Transverse colon (tissue), 3 donors: ENCODE data around the gene GLRA3.

Experiments used
- CTCF ChIP-seq, 5 experiments: fragments of 200-600 bp in 3 of 5; fragments of 450-650 bp in 2 of 5; sonication (generic) in 3 of 5; IDR thresholded peaks; 1 replicate in 2 of 5; 2 replicates in 3 of 5; pipeline ENCODE4 v1.5.1; 2016 to 2017; ENCODE audit warnings: antibody characterized with exemption in 5 of 5, inconsistent platforms in 3 of 5, mild to moderate bottlenecking in 2 of 5, moderate library complexity in 1 of 5
- POLR2A ChIP-seq: fragments of 450-650 bp; IDR thresholded peaks from one replicate; pipeline ENCODE4 v1.6.1; 2016; ENCODE audit warnings: antibody characterized with exemption, mild to moderate bottlenecking, moderate library complexity

DNA sequence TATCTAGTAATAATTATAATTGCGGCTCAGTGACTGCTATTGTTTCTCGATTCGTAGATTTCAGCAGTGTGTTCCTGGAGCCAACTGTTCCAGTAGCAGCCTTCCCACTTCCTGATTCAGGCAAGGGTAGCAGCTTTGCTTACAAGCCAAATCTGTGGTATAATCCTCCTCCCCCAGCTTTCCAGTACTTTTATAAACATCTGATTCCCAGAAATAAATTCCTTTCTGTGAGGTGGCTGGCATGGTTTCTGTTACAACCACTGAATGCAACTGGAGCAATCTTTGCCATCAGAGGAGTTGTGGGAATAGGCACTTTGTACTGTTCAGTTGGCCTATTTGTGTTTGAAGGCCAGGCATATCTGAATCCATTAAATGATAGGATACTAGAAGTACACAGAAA, 80.0 kb downstream of the GLRA3 start:
- TF ChIP-seq CTCF (IDR thresholded peaks at IDR 0.05) (no peak), POLR2A (no peak)
